ENCODE data around the gene MIR17HG.
"Not testable (repeated sequence)": the region's sequence is repeated elsewhere in the genome, so short reads cannot be mapped to it uniquely, and the experiment has no call there.

Gene MIR17HG

DNA sequence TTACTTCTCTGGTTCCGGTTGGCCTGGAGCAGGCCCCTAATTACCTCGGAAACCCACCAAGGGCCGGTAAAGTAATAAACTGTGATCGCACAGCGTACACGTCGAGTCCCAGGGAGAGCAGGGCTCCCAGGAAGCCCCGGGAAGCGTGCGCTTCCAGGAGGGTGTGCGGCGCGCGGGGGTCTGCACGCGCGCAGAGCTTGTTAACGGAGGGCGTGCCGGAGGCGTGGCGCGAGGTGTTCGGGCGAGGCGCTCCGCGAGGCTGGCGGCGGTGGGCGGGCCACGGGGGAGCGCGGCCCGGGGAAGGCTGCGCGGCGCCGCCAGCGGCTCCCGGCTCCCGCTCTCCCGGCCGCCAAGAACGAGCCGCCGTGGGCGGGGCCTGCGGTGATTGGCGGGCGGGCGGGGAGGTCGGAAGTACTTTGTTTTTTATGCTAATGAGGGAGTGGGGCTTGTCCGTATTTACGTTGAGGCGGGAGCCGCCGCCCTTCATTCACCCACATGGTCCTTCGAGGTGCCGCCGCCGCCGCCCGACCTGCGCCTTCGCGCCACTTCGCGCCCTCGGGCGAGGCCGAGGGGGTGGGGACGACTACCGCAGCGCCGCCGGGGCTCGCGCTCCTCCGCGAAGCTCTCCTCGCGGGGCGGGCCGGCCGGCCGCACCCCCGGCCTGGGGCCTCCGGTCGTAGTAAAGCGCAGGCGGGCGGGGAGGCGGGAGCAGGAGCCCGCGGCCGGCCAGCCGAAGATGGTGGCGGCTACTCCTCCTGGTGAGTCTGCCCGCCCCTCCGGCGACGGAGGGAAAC, at the start of gene MIR17HG:
TSS of gene MIR17HG (plus strand) at position 486 of the 794 bp plus-strand sequence.
- peak; percentile 32 for DNase-seq (ENCODE audit: low read depth)

GRCh38 chr13:91298060-91298459, 49.4 kb upstream of the MIR17HG start:
- no peak for DNase-seq (ENCODE audit: low read depth)

DNA sequence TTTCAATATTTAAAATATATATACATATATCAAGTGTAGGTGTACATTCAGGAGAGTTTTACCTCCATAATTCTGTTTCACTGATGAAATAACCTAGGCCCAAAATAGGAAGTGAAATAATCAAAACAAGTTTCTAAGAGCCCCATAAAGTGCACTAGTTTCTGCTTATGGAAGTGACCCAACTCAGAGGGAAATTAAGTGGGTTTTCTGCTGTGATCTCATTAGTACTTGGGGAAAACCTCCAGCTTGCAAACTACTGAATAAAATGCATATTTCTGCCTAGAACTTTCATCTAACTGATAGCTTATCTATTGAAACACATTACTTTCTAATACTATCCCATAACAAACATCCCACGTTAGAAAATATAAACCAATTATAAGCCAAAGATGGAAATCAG, 45.4 kb upstream of the MIR17HG start:
- DNase-seq (ENCODE audit: low read depth) = no peak

DNA sequence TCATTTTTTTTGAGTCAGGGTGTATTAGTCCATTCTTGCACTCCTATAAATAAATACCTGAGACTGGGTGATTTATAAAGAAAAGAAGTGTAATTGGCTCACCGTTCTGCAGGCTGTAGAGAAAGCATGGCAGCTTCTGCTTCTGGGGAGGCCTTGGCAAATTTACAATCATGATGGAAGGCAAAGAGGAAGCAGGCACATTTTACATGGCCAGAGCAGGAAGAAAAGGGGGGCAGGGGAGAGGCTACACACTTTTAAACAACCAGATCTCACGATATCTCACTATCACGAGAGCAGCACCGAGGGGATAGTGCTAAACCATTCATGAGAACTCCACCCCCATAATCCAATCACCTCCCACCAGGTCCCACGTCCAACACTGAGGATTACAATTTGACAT, 44.5 kb upstream of the MIR17HG start:
- DNase-seq (ENCODE audit: low read depth) = no peak

- DNase-seq (ENCODE audit: low read depth) = no peak
Observed at GRCh38 chr13:91304741-91305140, 42.7 kb upstream of the MIR17HG start.

DNA sequence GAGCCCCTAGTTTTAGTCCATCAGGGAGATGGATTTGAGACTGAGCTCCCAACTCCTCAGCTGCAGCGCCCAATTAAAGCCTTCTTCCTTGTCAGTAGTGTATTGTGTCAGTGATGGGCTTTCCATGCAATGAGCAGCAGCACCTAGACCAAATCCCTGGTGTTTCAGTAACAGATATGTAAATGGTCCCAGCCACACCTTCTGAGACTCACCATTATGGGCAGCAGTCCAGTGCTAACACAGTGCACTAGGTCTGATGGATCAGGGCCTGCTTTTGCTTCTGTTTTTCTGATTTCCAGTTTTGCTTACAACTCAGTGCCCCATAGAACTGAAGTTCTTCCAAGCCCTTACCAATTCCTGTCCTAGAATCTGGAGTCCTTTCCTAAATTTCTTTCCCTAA, 41.8 kb upstream of the MIR17HG start:
- DNase-seq (ENCODE audit: low read depth) = no peak

DNA sequence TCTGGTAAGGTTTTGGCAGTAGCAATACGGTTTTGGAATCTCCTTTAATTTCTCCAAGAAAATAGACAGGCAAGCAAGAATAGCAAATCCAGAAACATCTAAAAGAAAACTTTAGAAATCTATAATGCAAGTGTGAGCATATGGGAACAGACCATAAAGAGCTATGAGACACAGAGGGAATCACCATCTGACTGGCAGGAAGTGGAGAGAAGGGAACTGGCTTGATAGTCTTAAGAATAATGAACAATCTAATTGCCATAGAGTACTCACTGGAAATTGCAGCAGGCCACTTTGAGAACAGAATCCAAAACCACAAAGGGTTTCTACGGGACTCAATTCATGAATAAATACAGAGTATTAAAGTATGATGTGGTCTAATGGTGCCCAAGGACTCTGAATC, 39.6 kb upstream of the MIR17HG start:
- DNase-seq (ENCODE audit: low read depth) = no peak

- no peak for DNase-seq (ENCODE audit: low read depth)
Observed at GRCh38 chr13:91308299-91308698, 39.2 kb upstream of the MIR17HG start.

GRCh38 chr13:91311491-91311890, 36.0 kb upstream of the MIR17HG start:
- DNase-seq (ENCODE audit: low read depth) = no peak

- DNase-seq (ENCODE audit: low read depth) = no peak
Observed at GRCh38 chr13:91312324-91312723, 35.2 kb upstream of the MIR17HG start.

DNA sequence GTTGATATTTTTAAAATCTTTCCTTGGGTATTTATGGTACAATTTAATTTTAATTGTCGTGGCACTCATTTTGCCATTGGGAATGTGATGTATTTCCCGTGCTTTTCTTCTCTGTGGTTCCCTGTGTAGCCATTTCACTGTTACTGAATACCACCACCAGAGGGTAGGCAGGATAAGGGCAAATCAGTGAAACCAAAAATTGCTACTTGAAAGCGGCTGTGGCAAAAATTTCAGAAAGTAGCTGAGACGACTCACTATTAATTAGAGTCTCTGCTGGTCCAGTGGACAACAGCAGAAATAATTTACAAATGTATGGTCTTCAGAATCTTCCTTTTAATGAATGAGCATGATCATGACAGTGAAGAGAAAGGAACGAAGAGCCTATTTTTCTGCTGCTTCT, 34.4 kb upstream of the MIR17HG start:
- DNase-seq (ENCODE audit: low read depth) = peak; percentile 2

DNA sequence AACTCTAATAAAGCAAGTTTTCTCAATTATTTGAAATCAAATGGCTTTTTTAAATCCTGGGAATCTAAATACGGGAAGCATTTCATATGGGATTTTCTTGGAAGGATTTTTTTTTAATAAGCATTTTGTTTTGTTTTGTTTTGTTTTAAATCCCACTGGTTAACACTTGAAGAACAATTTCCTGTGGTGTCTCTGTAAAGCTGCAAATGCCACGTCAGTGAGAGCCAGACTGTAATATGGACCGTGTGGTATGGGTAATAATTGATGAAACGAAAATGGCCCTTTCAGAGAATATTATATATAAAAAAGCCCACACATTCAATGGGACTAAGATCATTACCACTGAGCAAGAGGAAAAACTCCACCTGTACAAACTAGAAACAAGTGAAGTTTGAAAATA, 33.9 kb upstream of the MIR17HG start:
- no peak for DNase-seq (ENCODE audit: low read depth)

DNA sequence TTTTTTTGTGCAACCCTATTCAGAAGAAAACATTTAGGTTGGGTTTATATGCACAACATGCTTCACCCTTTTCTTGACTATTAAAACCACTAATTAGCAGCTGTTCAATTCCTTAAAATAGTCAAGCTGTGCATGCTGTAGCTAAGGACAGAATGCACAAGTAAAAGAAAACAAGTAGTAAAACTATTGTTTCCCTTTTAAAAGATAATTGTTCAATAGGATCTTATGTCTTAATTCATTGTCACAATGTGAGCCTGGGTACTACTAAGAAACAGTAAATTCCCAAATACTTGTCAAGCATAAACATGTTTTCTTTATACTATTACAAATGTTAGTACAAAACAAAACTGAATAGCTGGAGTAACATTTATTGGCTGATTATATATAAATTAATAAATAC, 32.6 kb upstream of the MIR17HG start:
- no peak for DNase-seq (ENCODE audit: low read depth)

DNA sequence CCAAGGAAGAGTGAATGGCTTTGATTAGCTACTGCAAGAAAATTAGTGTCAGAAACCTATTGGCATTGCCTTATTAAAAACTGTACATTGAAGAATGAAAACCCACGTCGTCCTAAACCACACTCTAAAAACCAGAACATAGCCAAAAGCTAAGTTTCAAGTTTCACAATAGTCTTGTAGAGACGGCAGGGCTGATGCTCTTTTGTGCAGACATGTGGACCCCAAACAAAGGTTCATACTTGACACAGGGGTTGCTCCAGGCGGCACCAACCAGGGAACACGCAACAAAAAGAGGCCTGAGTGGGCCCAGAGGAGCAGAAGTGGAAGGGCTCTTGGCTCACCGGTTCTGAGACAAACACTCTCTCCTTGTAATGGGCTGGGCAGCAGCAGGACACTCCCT, 28.6 kb upstream of the MIR17HG start:
- DNase-seq (ENCODE audit: low read depth) = no peak

GRCh38 chr13:91319996-91320395, 27.5 kb upstream of the MIR17HG start:
- DNase-seq (ENCODE audit: low read depth) = no peak

DNA sequence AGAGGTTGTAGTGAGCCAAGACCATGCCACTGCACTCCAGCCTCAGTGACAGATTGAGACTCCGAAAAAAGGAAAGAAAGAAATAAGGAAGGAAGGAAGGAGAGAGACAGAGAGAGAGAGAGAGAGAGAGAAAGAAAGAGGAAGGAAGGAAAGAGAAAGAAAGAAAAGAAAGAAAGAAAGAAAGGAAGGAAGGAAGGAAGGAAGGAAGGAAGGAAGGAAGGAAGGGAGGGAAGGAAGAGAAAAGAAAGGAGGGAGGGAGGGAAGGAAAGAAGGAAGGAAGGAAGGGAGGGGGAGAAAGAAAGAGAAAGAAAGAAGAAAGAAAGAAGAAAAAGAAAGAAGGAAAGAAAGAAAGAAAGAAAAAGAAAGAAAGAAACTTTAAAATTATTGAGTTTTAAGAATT, 26.5 kb upstream of the MIR17HG start:
- not testable (repeated sequence) for DNase-seq (ENCODE audit: low read depth)

DNA sequence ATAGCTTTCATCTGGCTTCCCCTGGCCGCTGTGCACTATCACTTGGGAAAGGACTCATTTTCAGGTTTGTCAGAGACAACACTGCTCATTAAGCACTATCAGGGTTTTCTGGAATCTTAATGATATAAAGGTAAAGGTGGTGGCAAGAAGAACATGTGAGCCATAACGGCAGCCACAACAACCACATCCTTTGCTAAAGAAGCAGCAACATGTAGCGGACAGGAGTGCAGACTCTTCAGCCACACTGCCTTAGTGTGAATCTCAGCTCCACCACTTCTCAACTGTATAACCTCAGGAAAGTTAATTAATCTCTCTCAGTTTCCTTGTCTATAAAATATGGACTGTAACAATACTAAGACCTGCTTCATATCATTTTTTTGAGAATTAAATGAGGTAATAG, 24.1 kb upstream of the MIR17HG start:
- no peak for DNase-seq (ENCODE audit: low read depth)

DNA sequence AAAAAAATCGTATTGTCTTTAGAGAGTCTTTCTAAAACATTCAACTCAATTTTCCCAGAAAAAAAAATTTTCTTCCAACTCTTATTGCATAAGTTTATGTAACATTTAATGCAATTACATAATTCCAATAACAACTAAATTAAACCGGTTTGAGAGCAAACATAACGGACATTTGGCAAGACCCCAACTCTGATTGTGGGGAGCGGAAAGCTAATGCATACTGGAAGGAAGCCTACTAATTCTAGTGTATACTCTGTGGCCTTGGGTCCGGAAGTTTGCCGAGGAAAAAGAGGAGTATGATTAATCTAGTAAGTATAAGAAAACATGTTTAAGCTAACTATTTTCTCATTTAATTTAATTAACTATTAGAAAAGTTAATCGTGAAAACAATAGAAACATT, 21.3 kb upstream of the MIR17HG start:
- no peak for DNase-seq (ENCODE audit: low read depth)

DNA sequence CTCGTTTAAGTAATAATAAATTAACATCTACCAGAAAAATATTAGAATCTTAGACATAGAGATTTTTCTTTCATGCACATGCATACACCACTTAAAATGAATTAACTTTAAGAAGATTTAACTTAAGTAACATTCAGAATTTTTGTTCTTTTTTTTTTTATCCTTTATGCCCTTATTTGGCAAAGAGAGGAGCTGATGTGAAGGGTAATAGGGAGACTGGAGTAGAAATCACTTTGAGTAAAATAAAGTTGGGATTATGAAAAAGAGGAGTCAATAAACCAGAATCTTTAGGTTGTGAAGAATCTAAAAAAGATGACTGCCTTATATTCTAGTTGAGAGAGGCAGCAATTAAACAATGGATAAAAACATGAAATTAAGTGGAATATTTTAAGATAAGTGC, 18.8 kb upstream of the MIR17HG start:
- DNase-seq (ENCODE audit: low read depth) = no peak

- DNase-seq (ENCODE audit: low read depth) = no peak
Observed at GRCh38 chr13:91329733-91330132, 17.8 kb upstream of the MIR17HG start.

DNA sequence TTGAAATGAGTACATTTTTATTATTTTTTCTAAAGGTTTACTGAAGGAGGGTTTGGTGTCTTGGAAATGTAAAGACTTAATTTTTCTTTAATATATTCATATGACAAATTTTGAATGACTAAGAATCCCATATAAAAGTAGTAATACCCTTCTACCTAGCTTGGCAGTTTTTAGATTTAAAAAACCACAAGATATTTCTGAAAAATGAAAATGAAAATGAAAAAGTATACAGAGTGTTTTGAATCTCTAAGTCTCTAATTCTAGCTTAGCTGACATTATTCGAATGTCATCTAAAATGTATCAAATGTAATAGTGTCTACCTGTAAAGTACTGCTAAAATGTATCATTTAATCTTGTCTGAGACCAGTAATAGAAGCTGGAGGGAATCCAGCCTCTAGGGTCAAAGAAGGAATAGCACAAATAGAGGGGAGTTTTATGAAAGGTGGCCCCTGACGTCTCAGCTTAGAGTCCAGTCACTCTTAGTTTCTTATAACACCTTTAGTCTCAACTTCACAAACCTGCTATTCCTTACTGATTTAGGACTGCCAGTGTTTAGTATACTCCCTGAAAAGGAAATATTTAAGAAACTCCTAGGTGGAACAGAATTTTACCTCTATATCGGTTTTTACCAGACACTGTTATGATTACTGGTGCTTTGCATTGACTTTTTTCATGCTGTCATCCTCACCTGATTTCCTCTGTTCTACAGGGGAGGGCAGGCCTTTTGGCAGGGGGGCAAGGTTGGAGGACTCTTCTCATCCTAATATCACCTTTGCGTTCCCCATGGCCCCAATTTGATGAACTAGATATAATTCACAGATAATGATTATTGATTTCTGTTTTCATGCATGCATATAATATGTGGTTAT, 16.2 kb upstream of the MIR17HG start:
- no peak for DNase-seq (ENCODE audit: low read depth)

- no peak for DNase-seq (ENCODE audit: low read depth)
Observed at GRCh38 chr13:91346062-91346461, 1.4 kb upstream of the MIR17HG start.

DNA sequence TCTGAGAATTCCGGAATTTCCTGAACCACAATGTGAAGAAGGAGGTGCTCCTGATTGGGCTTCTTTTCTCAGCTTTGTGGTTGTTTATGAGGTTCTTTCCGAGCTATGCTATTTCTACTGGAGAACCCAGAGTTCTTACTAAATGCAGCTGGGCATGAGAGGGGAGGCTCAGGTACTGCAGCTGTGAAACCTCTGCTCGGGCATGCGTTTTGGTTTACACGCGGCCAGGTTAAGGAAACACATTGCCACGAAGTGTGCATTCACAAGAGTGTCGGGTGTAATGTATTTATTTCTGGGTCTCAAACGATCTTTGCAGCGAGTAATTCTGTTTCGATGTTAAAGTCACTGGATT, 661 bp upstream of the MIR17HG start:
- no peak for DNase-seq (ENCODE audit: low read depth)

Measured in GM04504 (cell line).